CD4-positive, alpha-beta memory T cell (primary cell): ENCODE measurements around the gene CSTPP1. TPM values are rescaled to one million over a fixed set of nuclear protein-coding genes. Genes with fewer than 3 reads are reported as not detected.

Source experiments
- CTCF ChIA-PET: fragments of 350-600 bp; sonication (Branson Sonifier 250); formaldehyde crosslinking; loops from one replicate; lab custom pipeline; 2021; ENCODE audit warnings: inconsistent platforms; ENCODE audit not compliant: partially characterized antibody; lab: Charles Lee
- POLR2A ChIA-PET: fragments of 350-600 bp; sonication (Branson Sonifier 250); formaldehyde crosslinking; loops from one replicate; lab custom pipeline; 2021; ENCODE audit not compliant: partially characterized antibody; lab: Charles Lee
- DNase-seq, 5 donors: peaks; one replicate each; pipeline versions ENCODE4 v3.0.0 to v3.0.0-alpha.2; 2020 to 2022; ENCODE audit warnings: mixed read lengths in 1 of 5
- H3K27ac ChIP-seq: one replicate; pipeline ENCODE4 v1.7.0; 2013; ENCODE audit warnings: low read depth, low read length
- H3K27me3 ChIP-seq: 2 replicates; pipeline ENCODE4 v1.7.0; 2013; ENCODE audit warnings: mild to moderate bottlenecking, low read length, moderate library complexity; ENCODE audit not compliant: insufficient read depth
- H3K36me3 ChIP-seq: 2 replicates; pipeline ENCODE4 v1.7.0; 2013; ENCODE audit warnings: mild to moderate bottlenecking, low read length, moderate library complexity; ENCODE audit not compliant: insufficient read depth
- H3K4me1 ChIP-seq: 2 replicates; pipeline ENCODE4 v1.7.0; 2013; ENCODE audit warnings: mild to moderate bottlenecking, low read length, moderate library complexity; ENCODE audit not compliant: insufficient read depth
- H3K4me3 ChIP-seq, 2 donors: one replicate each; pipeline ENCODE4 v1.7.0; 2013; ENCODE audit warnings: low read length in 2 of 2, mild to moderate bottlenecking in 1 of 2
- H3K9me3 ChIP-seq, 2 donors: one replicate each; pipeline ENCODE4 v1.7.0; 2013; ENCODE audit warnings: low read length in 2 of 2, control low read depth in 1 of 2; ENCODE audit not compliant: control insufficient read depth in 1 of 2
- H3K27ac Mint-ChIP-seq, 7 donors: one replicate each; pipeline ENCODE4 v1.8.0; 2020 to 2021; ENCODE audit warnings: mixed read lengths in 7 of 7, mild to moderate bottlenecking in 6 of 7, inconsistent platforms in 3 of 7, moderate library complexity in 3 of 7
- H3K27me3 Mint-ChIP-seq, 2 donors: one replicate each; pipeline ENCODE4 v1.8.0; 2020 to 2021; ENCODE audit warnings: mixed read lengths in 2 of 2
- H3K36me3 Mint-ChIP-seq, 2 donors: one replicate each; pipeline ENCODE4 v1.8.0; 2020 to 2021; ENCODE audit warnings: mixed read lengths in 2 of 2, inconsistent platforms in 1 of 2, mild to moderate bottlenecking in 1 of 2
- H3K4me1 Mint-ChIP-seq, 4 donors: one replicate each; pipeline ENCODE4 v1.8.0; 2020 to 2021; ENCODE audit warnings: mixed read lengths in 4 of 4, mild to moderate bottlenecking in 1 of 4
- H3K4me3 Mint-ChIP-seq, 8 donors: one replicate each; pipeline ENCODE4 v1.8.0; 2020 to 2021; ENCODE audit warnings: mixed read lengths in 8 of 8, mild to moderate bottlenecking in 7 of 8, moderate library complexity in 6 of 8, inconsistent platforms in 3 of 8
- H3K9me3 Mint-ChIP-seq, 8 donors: one replicate each; pipeline ENCODE4 v1.8.0; 2020 to 2021; ENCODE audit warnings: mixed read lengths in 8 of 8, mild to moderate bottlenecking in 5 of 8, inconsistent platforms in 3 of 8, moderate library complexity in 1 of 8
- intact Hi-C: fragments of 100-400 bp; cut with micrococcal nuclease; formaldehyde crosslinking; loops from one replicate; pipeline ENCODE4 v1.15.1; 2023
- polyA plus RNA-seq, 2 donors: library from polyadenylated mRNA; unstranded; fragments of 300-500 nt; fragmentation: Illumina TruSeq; gene quantifications; one replicate each; pipeline ENCODE4 v1.2.3, GENCODE V29; 2021
- total RNA-seq, 2 experiments: library from RNA; stranded (reverse); gene quantifications; one replicate each; pipeline ENCODE4 v1.2.3, GENCODE V29; 2021

Gene CSTPP1
- total and polyA plus RNA-seq, 4 experiments from 2014 or later = 12.4 to 24.3 (median 17.8) TPM

GRCh38 chr11:47002390-47002789 is 65.8 kb downstream of the CSTPP1 start:
- no peak overlapping the region for H3K27ac ChIP-seq
- CTCF ChIA-PET = no interaction called here
- POLR2A ChIA-PET = no interaction called here

GRCh38 chr11:47003180-47003877 is 66.8 kb downstream of the CSTPP1 start:
- Histone ChIP-seq H3K4me3 (no peak overlapping the region), H3K36me3 (no peaks in the 10 kb centered on the region), H3K27ac (no peak overlapping the region), H3K4me1 (no peaks in the 10 kb centered on the region), H3K27me3 (no peaks in the 10 kb centered on the region), H3K9me3 (no peaks in the 10 kb centered on the region)
- Mint-ChIP-seq H3K4me3 (no peak overlapping the region), H3K36me3 (peaks cover 2 to 5% of the 10 kb centered on the region in 2 donors), H3K27me3 (no peaks in the 10 kb centered on the region), H3K4me1 (peaks cover 0 to 5% (median 3%) of the 10 kb centered on the region in 4 donors), H3K27ac (no peak overlapping the region), H3K9me3 (no peaks in the 10 kb centered on the region)
- intact Hi-C loops = no loop called here
- ChIA-PET CTCF (no interaction called here), POLR2A (no interaction called here)
- DNase-seq = no peak

More at GRCh38 chr11:47002390-47002789, 65.8 kb downstream of the CSTPP1 start:
- Mint-ChIP-seq H3K27me3 (no peaks in the 10 kb centered on the region), H3K4me3 (no peak overlapping the region), H3K36me3 (peaks cover 6 to 12% of the 10 kb centered on the region in 2 donors), H3K4me1 (peaks cover 0 to 5% (median 3%) of the 10 kb centered on the region in 4 donors), H3K9me3 (no peaks in the 10 kb centered on the region), H3K27ac (no peak overlapping the region)
- H3K36me3 ChIP-seq = no peaks in the 10 kb centered on the region
- H3K4me1 ChIP-seq = no peaks in the 10 kb centered on the region
- intact Hi-C loops = no loop called here
- H3K27me3 ChIP-seq = no peaks in the 10 kb centered on the region
- no peak overlapping the region for H3K4me3 ChIP-seq
- H3K9me3 ChIP-seq = no peaks in the 10 kb centered on the region
- DNase-seq = no peak

- no peaks in the 10 kb centered on the region for H3K9me3 Mint-ChIP-seq
- no peak overlapping the region for H3K4me3 Mint-ChIP-seq
- no peaks in the 10 kb centered on the region for H3K4me1 ChIP-seq
- H3K4me3 ChIP-seq = no peak overlapping the region
- no peaks in the 10 kb centered on the region for H3K27me3 ChIP-seq
- H3K36me3 Mint-ChIP-seq = peaks cover 2 to 9% of the 10 kb centered on the region in 2 donors
- ChIA-PET CTCF (no interaction called here), POLR2A (no interaction called here)
- H3K27ac Mint-ChIP-seq = peak overlapping the region in 3 of 7 donors; percentile 10 to 72 (median 38)
- H3K4me1 Mint-ChIP-seq = peaks cover 0 to 5% (median 3%) of the 10 kb centered on the region in 4 donors
- H3K27me3 Mint-ChIP-seq = no peaks in the 10 kb centered on the region
- no peaks in the 10 kb centered on the region for H3K9me3 ChIP-seq
- DNase-seq = no peak
- intact Hi-C loops = no loop called here
- no peaks in the 10 kb centered on the region for H3K36me3 ChIP-seq
- H3K27ac ChIP-seq = no peak overlapping the region
Observed at GRCh38 chr11:47004595-47005033, 68.1 kb downstream of the CSTPP1 start.

- CTCF ChIA-PET = no interaction called here
- H3K27ac Mint-ChIP-seq = peak overlapping the region in 1 of 7 donors; percentile 73
- intact Hi-C loops = no loop called here
Observed at GRCh38 chr11:47005441-47005840, 68.9 kb downstream of the CSTPP1 start.

GRCh38 chr11:47007579-47007978 is 71.0 kb downstream of the CSTPP1 start:
- H3K36me3 ChIP-seq = no peaks in the 10 kb centered on the region
- H3K9me3 ChIP-seq = no peaks in the 10 kb centered on the region
- no peaks in the 10 kb centered on the region for H3K27me3 ChIP-seq
- H3K4me3 ChIP-seq = no peak overlapping the region
- H3K27me3 Mint-ChIP-seq = no peaks in the 10 kb centered on the region
- peaks cover 2 to 22% of the 10 kb centered on the region in 2 donors for H3K36me3 Mint-ChIP-seq
- H3K27ac ChIP-seq = no peak overlapping the region
- POLR2A ChIA-PET = no interaction called here
- no peak overlapping the region for H3K4me3 Mint-ChIP-seq
- intact Hi-C loops = no loop called here
- H3K4me1 ChIP-seq = no peaks in the 10 kb centered on the region
- CTCF ChIA-PET = no interaction called here
- DNase-seq = no peak
- peaks cover 0 to 5% (median 2%) of the 10 kb centered on the region in 4 donors for H3K4me1 Mint-ChIP-seq
- H3K9me3 Mint-ChIP-seq = no peaks in the 10 kb centered on the region
- H3K27ac Mint-ChIP-seq = no peak overlapping the region

More at GRCh38 chr11:47005441-47005840, 68.9 kb downstream of the CSTPP1 start:
- H3K27me3 ChIP-seq = no peaks in the 10 kb centered on the region
- H3K9me3 Mint-ChIP-seq = no peaks in the 10 kb centered on the region
- H3K9me3 ChIP-seq = no peaks in the 10 kb centered on the region
- peaks cover 0 to 5% (median 2%) of the 10 kb centered on the region in 4 donors for H3K4me1 Mint-ChIP-seq
- POLR2A ChIA-PET = no interaction called here
- no peak overlapping the region for H3K27ac ChIP-seq
- no peaks in the 10 kb centered on the region for H3K36me3 ChIP-seq
- H3K4me1 ChIP-seq = no peaks in the 10 kb centered on the region
- H3K4me3 Mint-ChIP-seq = no peak overlapping the region
- no peaks in the 10 kb centered on the region for H3K27me3 Mint-ChIP-seq
- H3K4me3 ChIP-seq = no peak overlapping the region
- H3K36me3 Mint-ChIP-seq = peaks cover 2 to 15% of the 10 kb centered on the region in 2 donors
- DNase-seq = no peak

GRCh38 chr11:47010179-47010578 is 73.6 kb downstream of the CSTPP1 start:
- H3K36me3 ChIP-seq = no peaks in the 10 kb centered on the region
- intact Hi-C loops = no loop called here
- no peaks in the 10 kb centered on the region for H3K9me3 ChIP-seq
- Mint-ChIP-seq H3K27ac (peak overlapping the region in 1 of 7 donors; percentile 14), H3K4me3 (no peak overlapping the region), H3K36me3 (peaks cover 2 to 18% of the 10 kb centered on the region in 2 donors), H3K4me1 (peaks cover 0 to 1% (median 0%) of the 10 kb centered on the region in 4 donors), H3K27me3 (no peaks in the 10 kb centered on the region), H3K9me3 (no peaks in the 10 kb centered on the region)
- no peak overlapping the region for H3K4me3 ChIP-seq
- ChIA-PET POLR2A (no interaction called here), CTCF (no interaction called here)
- DNase-seq = no peak
- no peaks in the 10 kb centered on the region for H3K4me1 ChIP-seq
- H3K27me3 ChIP-seq = no peaks in the 10 kb centered on the region
- H3K27ac ChIP-seq = no peak overlapping the region

- ChIA-PET CTCF (no interaction called here), POLR2A (no interaction called here)
- DNase-seq = no peak
- intact Hi-C loops = no loop called here
- no peak overlapping the region for H3K4me3 Mint-ChIP-seq
- Histone ChIP-seq H3K9me3 (no peaks in the 10 kb centered on the region), H3K36me3 (no peaks in the 10 kb centered on the region), H3K4me1 (no peaks in the 10 kb centered on the region), H3K27ac (no peak overlapping the region), H3K27me3 (no peaks in the 10 kb centered on the region), H3K4me3 (no peak overlapping the region)
- H3K27ac Mint-ChIP-seq = no peak overlapping the region
- peaks cover under 1 to 16% of the 10 kb centered on the region in 2 donors for H3K36me3 Mint-ChIP-seq
- no peaks in the 10 kb centered on the region for H3K27me3 Mint-ChIP-seq
- peaks cover 0 to 2% (median under 1%) of the 10 kb centered on the region in 4 donors for H3K4me1 Mint-ChIP-seq
- H3K9me3 Mint-ChIP-seq = no peaks in the 10 kb centered on the region
Observed at GRCh38 chr11:47014097-47014496, 77.5 kb downstream of the CSTPP1 start.
